ENCODE data around the gene BANK1. TPM values are rescaled to one million over a fixed set of nuclear protein-coding genes. Genes with fewer than 3 reads are reported as not detected.
"Not testable (repeated sequence)": the region's sequence is repeated elsewhere in the genome, so short reads cannot be mapped to it uniquely, and the experiment has no call there.

The BANK1 gene
- total RNA-seq, 2 experiments from 2014 or later = not detected

GRCh38 chr4:101888472-101888871 lies 97.9 kb downstream of the BANK1 start:
- no peaks in the 10 kb centered on the region for H3K79me2 ChIP-seq (ENCODE audit: insufficient read depth, low read depth, low read length)
- no peak overlapping the region for H3K4me3 ChIP-seq (ENCODE audit: low read depth, low read length, poor library complexity, severe bottlenecking)
- H3K27ac ChIP-seq (ENCODE audit: low read depth, low read length, poor library complexity, severe bottlenecking) = no peak overlapping the region
- no peak overlapping the region for H2AFZ ChIP-seq (ENCODE audit: low read length)
- no peaks in the 10 kb centered on the region for H3K4me1 ChIP-seq (ENCODE audit: insufficient read depth, low read length, poor library complexity, severe bottlenecking)
- no peaks in the 10 kb centered on the region for H4K20me1 ChIP-seq (ENCODE audit: insufficient read depth, low read length)
- ChIA-PET CTCF (ENCODE audit: unreplicated experiment) (no interaction called here), POLR2A (interaction anchor here (0.5 kb wide), 1 partner anchor 85 kb away, joined by 3 read pairs; no protein-coding TSS in a partner anchor)
- intact Hi-C loops (cut with micrococcal nuclease; ENCODE audit: unreplicated experiment) = no loop called here
- no peaks in the 10 kb centered on the region for H3K36me3 ChIP-seq (ENCODE audit: insufficient read depth, low read length)
- no TSS peak for BruUV-seq (replicated peaks)
- H3K9me3 ChIP-seq (ENCODE audit: low read length) = no peaks in the 10 kb centered on the region
- no peak overlapping the region for H3K4me2 ChIP-seq (ENCODE audit: low read length)
- DNase-seq (ENCODE audit: low spot score) = no peak
- H3K9me2 ChIP-seq (ENCODE audit: insufficient read depth, low read length) = no peaks in the 10 kb centered on the region
- TF ChIP-seq, protein P1, sequence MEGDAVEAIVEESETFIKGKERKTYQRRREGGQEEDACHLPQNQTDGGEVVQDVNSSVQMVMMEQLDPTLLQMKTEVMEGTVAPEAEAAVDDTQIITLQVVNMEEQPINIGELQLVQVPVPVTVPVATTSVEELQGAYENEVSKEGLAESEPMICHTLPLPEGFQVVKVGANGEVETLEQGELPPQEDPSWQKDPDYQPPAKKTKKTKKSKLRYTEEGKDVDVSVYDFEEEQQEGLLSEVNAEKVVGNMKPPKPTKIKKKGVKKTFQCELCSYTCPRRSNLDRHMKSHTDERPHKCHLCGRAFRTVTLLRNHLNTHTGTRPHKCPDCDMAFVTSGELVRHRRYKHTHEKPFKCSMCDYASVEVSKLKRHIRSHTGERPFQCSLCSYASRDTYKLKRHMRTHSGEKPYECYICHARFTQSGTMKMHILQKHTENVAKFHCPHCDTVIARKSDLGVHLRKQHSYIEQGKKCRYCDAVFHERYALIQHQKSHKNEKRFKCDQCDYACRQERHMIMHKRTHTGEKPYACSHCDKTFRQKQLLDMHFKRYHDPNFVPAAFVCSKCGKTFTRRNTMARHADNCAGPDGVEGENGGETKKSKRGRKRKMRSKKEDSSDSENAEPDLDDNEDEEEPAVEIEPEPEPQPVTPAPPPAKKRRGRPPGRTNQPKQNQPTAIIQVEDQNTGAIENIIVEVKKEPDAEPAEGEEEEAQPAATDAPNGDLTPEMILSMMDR (conservative IDR thresholded peaks at IDR 0.05; ENCODE audit: low read length) = no peak
- no peak for TF ChIP-seq EZH2phosphoT487 (IDR thresholded peaks at IDR 0.05; ENCODE audit: borderline replicate concordance, low read depth, low read length)

GRCh38 chr4:101905527-101905926 lies 115.0 kb downstream of the BANK1 start:
- BruUV-seq (replicated peaks); H3K27ac ChIP-seq (ENCODE audit: low read depth, low read length, poor library complexity, severe bottlenecking); intact Hi-C loops (cut with micrococcal nuclease; ENCODE audit: unreplicated experiment); H3K4me3 ChIP-seq (ENCODE audit: low read depth, low read length, poor library complexity, severe bottlenecking); CTCF ChIA-PET (ENCODE audit: unreplicated experiment); POLR2A ChIA-PET; H3K9me3 ChIP-seq (ENCODE audit: low read length); DNase-seq (ENCODE audit: low spot score); H4K20me1 ChIP-seq (ENCODE audit: insufficient read depth, low read length); H3K79me2 ChIP-seq (ENCODE audit: insufficient read depth, low read depth, low read length); H3K9me2 ChIP-seq (ENCODE audit: insufficient read depth, low read length); H3K4me2 ChIP-seq (ENCODE audit: low read length); H3K4me1 ChIP-seq (ENCODE audit: insufficient read depth, low read length, poor library complexity, severe bottlenecking); H2AFZ ChIP-seq (ENCODE audit: low read length); H3K36me3 ChIP-seq (ENCODE audit: insufficient read depth, low read length): not testable (repeated sequence)

GRCh38 chr4:101910786-101911373 lies 120.3 kb downstream of the BANK1 start:
- no peak for DNase-seq (ENCODE audit: low spot score)
- H3K4me2 ChIP-seq (ENCODE audit: low read length) = no peak overlapping the region
- no peaks in the 10 kb centered on the region for H3K4me1 ChIP-seq (ENCODE audit: insufficient read depth, low read length, poor library complexity, severe bottlenecking)
- H3K27ac ChIP-seq (ENCODE audit: low read depth, low read length, poor library complexity, severe bottlenecking) = no peak overlapping the region
- H3K4me3 ChIP-seq (ENCODE audit: low read depth, low read length, poor library complexity, severe bottlenecking) = no peak overlapping the region
- POLR2A ChIA-PET = interaction anchor here (0.6 kb wide), 1 partner anchor 23 kb away, joined by 3 read pairs; no protein-coding TSS in a partner anchor
- CTCF ChIA-PET (ENCODE audit: unreplicated experiment) = no interaction called here
- BruUV-seq (replicated peaks) = no TSS peak
- H3K9me2 ChIP-seq (ENCODE audit: insufficient read depth, low read length) = no peaks in the 10 kb centered on the region
- TF ChIP-seq, protein P1 (conservative IDR thresholded peaks at IDR 0.05; ENCODE audit: low read length) = no peak
- TF ChIP-seq EZH2phosphoT487 (IDR thresholded peaks at IDR 0.05; ENCODE audit: borderline replicate concordance, low read depth, low read length) = no peak
- H2AFZ ChIP-seq (ENCODE audit: low read length) = no peak overlapping the region
- intact Hi-C loops (cut with micrococcal nuclease; ENCODE audit: unreplicated experiment) = no loop called here
- H3K79me2 ChIP-seq (ENCODE audit: insufficient read depth, low read depth, low read length) = no peaks in the 10 kb centered on the region
- H3K9me3 ChIP-seq (ENCODE audit: low read length) = no peaks in the 10 kb centered on the region
- H4K20me1 ChIP-seq (ENCODE audit: insufficient read depth, low read length) = no peaks in the 10 kb centered on the region
- no peaks in the 10 kb centered on the region for H3K36me3 ChIP-seq (ENCODE audit: insufficient read depth, low read length)
